Eye (tissue), 1 donor: Measurements from ENCODE around the gene PJA1.

Experiments
- DNase-seq: peaks from one replicate; pipeline ENCODE4 v3.0.0-alpha.2; 2015

PJA1 gene

DNA sequence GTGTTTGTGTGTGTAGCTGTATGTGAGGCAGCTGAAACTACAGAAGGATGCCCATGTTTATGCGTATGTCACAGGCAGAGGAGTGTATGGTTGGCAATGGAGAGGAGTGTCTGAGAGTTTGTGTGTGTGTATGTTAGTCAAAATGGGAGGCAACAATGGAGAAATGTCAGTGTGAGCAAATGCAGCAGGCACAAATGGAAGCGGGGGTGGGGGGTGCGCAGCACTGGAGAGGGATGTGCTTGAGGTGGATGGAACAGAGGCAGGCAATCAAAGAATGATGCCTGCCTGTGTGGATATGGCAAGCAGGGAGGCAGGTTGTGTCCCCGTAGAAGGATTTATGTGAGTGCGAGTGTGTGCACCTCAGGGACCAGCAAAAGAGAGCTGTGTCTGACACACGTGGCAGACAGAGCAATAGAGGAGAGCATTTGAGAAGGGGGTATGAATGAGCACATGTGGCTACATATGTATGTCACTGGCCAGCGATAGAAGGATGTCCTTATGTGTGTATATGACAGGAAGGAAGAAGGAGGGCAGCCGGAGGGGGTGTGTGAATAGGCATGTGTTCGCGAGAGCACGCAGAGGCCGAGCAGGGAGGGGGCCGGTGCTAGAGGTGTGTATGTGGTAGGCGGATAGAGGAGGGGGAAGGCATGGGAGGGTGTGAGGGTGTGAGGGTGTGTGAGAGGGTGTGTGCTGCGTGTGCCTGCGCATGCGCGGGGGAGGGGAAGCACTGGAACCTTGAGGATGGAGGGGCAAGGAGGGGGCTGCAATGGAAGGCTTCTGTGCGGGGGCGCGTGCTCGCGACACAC, 1.1 kb downstream of the PJA1 start:
- DNase-seq, result no peak

DNA sequence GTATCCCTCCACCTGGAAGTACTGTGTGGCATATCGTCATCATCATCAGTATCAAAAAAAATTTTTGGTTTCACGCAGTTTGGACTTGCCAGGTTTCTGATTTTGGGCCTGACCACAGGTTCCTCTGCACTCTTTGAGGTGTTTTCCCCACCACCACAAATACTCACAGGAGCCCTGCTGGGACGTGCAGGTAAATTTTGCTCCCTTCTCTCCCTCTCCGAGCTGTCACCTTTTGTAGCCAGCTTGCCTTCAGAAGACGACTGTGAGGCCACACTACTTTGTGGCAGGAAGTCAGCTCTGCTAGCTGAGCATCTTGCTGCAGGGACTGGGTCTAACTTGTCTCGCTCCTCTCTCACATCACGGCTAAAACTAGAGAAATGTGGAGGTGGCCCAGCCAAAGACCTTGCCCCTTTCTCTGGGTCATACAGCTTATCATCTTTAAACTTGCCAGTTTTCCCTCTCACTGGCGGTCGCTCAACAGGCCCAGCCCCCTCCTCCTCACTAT, 2.8 kb downstream of the PJA1 start:
- no peak for DNase-seq

GRCh38 chrX:69161786-69162349, 3.4 kb downstream of the PJA1 start:
- DNase-seq, result no peak

DNA sequence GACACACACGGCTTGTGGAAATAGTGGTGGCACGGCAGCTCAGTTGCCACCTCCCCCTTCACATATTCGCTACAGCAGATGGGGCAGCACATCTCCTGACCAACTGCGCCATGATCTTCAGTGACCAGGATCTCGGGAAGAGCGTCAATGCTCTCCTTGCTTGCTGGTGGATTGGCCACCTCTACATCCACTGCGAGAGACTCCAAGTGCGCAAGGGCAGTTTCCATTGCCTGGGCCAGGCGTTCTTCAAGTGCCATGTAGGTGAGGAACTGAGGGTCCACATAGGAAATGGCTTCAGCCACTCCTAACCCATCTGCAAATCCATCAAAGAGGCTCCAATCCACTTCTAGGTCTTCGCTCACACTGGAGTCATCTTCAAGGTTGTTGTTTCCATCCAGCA, 3.9 kb downstream of the PJA1 start:
- DNase-seq, result no peak

GRCh38 chrX:69158166-69158980, 6.9 kb downstream of the PJA1 start:
- peak; percentile 68 for DNase-seq

DNA sequence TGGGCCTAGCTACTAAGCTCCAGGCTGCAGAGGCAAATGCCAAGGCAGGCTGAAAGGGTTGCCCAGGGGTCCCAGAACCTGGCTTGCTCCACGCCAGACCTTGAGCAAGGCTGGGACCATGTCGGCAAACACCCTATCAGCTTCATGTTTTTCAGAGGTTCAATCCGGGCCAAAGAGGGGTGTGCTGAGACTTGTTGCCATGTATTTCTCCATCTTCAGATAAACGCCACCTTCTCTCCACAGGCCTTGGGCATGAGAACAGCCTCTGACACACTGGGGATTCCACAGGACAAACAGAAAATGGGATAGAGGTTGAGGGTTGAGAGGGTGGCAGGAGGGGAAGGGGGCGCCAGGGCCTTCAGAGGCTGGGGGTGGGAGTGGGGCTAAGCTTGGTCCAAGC, 8.6 kb downstream of the PJA1 start:
- no peak for DNase-seq

DNA sequence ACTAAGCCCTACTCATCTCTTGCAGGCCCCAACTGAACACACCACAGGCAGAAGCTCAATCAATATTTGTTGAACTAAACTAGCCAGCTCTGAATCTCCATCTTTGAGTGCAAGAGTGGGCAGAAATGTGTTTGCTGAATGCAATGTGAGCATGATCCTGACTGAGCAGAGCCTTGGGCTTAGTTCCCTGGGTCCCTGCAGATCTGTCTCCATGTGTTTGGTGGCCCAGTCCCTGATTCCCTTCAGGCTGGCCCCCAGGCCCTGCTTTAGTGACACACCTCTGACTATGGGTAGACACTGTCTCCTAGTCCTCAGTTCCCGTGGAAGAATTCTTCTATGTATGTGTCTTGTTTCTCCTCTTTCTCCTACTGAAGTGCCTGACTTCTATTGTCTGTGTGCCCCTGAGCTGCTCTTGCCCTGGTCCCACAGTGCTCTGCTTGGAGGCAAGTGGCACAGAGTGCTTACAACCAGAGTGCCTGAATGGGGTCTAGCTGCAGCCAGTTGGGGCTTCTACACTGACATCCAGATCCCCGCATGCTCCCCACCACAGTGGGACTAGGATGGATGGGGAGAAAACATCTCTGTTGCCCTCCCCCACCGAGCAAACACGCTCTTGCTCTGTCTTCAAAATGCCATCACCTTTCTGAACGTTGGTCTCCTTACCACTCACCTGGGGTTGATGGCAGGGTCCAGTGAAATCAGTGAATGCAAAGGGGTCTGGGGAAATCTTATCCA, 9.3 kb downstream of the PJA1 start:
- DNase-seq, result no peak

DNA sequence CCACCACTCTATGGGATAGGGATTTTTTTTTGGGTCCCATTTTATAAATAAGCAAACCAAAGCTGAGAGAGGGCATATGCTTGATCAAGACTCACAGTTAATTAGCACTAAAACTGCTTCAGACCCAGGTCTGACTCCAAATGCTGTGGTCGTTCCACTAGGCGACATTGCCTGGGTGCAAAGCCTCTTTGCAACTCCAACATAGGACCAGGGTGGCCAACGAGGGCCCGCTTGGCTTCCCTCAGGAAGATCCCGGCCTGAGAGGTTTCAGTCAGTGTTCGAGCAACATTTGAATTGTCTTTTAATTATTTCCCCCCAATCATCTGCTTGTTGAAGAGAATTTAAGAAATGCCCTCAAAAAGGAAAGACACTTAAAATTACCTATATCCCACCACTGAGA, 11.2 kb downstream of the PJA1 start:
- DNase-seq, result no peak

DNA sequence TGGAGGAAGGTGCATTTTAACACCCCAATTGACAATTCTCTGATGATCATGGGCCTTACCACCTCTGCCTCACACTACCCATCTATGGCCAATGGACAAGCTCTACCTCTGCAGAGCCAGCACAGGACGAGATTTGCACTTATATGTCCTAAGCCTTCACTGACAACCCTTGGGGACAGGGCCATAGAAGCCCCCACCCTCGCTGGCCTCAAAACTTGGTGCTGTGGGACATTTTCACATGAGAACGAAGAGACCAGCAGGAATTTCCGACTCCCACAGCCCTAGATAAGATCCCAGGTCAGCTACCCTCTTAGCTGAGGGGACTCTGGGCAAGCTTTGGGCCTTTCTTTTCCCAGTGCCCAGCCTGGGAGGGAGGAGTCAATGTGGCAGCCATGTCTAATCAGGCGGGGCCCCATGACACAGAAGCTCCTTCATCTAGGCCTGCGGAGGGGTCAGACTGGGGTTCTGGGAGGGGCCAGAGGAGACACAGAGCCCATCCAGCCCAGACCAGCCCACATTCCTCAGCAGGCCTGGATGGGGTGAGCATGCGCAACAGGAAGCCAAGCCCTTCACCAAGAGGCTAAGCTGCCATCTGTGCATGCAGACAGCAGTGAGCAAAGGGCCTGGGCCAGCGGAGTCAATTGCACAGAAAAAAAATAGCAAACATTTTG, 12.1 kb downstream of the PJA1 start:
- peak; percentile 81 for DNase-seq

DNA sequence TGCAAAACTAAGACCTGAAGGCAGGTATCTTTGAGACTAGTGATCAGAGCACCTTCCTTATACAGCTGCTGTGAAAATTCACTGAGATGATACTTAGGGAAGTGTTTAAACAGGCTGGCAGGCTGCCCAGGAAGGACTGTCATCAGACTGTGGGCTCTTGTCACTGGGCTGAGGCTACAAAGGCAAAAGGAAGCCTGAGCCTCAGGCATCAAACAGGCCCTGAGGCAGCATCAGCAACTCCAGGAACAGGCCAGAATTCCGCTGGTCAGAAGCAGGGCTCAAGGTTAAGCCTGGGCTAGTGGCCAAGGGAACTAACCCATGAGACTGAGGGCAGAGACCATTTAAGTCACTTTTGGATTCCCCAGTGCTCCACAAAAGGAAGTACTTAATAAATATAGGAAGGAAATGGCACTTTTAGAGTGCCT, 12.8 kb downstream of the PJA1 start:
- DNase-seq, result no peak

GRCh38 chrX:69151866-69152284, 13.4 kb downstream of the PJA1 start:
- no peak for DNase-seq

GRCh38 chrX:69150281-69150960, 14.8 kb downstream of the PJA1 start:
- DNase-seq, result peak; percentile 21

GRCh38 chrX:69149466-69150280, 15.6 kb downstream of the PJA1 start:
- peak; percentile 51 for DNase-seq

DNA sequence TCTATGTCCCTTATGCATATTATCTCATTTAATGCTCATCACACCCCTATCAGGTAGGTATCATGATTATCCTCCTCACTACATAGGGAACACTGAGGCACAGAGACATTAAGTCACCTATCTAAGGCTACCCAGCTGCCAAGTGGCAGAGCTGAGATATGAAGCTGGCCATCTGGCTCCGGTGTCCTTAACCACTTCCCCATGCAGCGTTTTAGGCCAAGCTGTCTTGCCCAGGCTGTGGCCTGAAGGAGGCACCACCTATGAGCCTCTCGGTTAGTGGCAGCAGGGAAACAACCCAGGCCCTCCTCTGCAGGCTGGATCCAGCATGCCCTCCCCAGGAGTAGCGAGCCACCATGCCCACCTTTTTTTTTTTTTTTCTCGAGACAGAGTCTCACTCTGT, 16.3 kb downstream of the PJA1 start:
- DNase-seq, result no peak

DNA sequence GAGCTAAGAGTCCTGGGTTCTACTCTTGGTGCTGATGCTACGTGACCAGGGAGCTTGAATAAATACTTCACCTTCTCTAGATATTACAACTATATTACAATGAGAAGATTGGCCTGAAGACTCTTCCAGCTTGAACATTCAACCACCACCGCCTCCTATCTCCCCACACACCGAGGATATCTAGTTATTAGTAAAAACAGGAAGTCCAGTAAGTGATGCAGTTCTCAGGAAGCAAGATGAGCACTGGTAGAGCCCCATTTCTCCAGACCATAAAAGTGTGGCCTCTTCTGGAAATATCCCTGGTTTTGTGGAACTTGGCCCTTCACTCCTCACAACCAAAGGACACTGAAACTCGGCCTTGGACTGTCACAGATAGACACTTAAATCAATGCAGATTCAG, 18.5 kb downstream of the PJA1 start:
- no peak for DNase-seq

DNA sequence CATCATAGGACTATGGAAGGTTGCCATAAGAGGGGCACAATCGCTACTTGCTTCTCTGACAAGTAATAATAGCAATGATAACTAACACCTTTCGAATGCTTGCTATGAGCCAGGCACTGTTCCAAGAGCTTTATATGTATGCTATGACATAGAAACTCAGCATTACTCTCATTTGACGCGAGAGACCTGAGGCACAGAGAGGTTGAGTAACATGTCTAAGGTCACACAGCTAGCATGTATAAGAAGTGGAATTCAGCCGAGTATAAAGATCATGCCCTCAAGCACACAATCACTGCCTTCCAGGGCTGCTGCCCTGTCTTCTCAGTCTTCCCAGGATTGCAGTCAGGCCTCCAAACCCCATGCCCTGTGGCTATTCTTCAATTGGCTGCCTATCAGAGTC, 19.5 kb downstream of the PJA1 start:
- DNase-seq, result no peak

GRCh38 chrX:69144838-69145680, 20.2 kb downstream of the PJA1 start:
- no peak for DNase-seq

DNA sequence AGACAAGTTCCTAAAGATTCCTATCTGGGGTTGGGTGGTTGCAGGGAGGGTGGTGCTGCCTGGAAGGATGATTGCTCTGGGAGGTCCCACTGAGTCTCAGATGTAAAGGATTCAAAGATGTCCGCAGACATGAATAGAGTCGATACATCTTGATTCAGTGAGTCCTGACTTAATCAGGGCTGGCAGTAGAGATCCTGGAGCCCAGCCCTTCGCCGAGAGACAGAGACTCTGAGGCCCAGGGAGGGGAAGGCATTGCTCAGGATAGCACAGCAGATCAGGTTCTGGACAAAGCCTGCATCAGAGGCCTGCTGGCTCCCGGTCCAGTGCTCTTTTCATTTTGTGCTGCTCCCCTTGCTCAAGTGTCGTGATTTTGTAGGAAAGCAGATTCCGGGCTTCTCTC, 21.7 kb downstream of the PJA1 start:
- DNase-seq, result no peak

DNA sequence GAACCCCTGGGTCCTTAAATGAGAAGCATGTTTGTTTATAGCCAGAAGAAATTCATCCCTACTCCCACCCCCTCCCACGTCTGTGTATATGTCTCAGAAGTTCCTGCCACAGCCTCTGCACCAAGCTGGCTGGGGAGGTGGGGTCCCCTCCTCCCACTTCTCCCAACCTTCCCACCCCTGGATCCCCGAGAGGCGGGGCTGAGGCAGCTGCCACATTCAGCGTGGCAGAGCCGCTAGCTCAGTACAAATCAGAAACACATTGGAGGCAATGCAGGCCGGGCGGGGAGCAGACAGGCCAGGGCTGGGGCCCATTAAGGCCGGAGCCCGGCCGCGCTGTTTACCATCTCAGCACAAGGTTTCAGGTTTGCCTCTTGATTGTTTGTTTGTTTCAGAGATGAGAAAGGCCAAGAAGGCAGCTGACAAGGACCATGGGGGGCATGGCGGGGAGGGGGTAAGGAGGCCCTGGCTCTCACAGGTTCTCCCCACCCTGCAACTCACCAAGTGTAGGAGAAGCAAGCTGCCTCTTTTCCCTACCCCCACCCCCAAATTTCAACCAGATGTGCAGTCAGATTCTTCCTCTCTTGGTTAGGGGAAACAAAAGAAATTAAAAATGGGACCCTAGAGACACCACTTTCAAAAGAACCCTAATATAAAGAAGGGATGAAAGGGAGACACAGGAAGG, 22.3 kb downstream of the PJA1 start:
- DNase-seq, result no peak
